Testis (tissue), 2 donors: Measurements from ENCODE around the gene DPF3.

Source experiments
- CTCF ChIP-seq, 3 experiments: fragments of 450-650 bp in 2 of 3; fragments of 200-600 bp in 1 of 3; sonication (generic) in 1 of 3; IDR thresholded peaks; one replicate each; pipeline ENCODE4 v1.5.1; 2016 to 2019; ENCODE audit warnings: antibody characterized with exemption in 3 of 3, mild to moderate bottlenecking in 2 of 3, moderate library complexity in 1 of 3
- POLR2A ChIP-seq: fragments of 450-650 bp; IDR thresholded peaks from one replicate; pipeline ENCODE4 v1.6.1; 2017; ENCODE audit warnings: antibody characterized with exemption, mild to moderate bottlenecking, moderate library complexity

DNA sequence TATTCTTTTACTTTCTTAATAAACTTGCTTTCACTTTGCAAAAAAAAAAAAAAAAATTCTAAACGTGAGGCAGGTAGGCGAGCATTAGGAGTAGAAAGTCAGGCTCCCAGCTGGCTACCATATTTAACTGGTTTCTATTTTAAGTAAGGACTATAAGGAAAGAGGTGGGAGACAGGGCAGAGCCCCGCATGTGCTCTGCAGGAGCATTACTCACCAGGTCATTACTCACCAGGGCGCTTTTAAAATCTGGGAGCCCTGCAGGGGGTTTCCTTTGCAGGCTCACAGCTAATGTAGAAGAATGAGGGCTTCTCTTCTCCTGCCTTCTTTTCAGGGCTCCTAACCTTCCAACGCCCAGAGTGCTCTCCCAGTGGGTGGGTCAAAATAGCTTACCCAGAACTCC is 14.0 kb upstream of the DPF3 start:
- no peak for TF ChIP-seq CTCF (IDR thresholded peaks at IDR 0.05)
- TF ChIP-seq POLR2A = no peak
